ENCODE data around the gene NSF.
"Not testable (repeated sequence)": the region's sequence is repeated elsewhere in the genome, so short reads cannot be mapped to it uniquely, and the experiment has no call there.

Gene NSF

DNA sequence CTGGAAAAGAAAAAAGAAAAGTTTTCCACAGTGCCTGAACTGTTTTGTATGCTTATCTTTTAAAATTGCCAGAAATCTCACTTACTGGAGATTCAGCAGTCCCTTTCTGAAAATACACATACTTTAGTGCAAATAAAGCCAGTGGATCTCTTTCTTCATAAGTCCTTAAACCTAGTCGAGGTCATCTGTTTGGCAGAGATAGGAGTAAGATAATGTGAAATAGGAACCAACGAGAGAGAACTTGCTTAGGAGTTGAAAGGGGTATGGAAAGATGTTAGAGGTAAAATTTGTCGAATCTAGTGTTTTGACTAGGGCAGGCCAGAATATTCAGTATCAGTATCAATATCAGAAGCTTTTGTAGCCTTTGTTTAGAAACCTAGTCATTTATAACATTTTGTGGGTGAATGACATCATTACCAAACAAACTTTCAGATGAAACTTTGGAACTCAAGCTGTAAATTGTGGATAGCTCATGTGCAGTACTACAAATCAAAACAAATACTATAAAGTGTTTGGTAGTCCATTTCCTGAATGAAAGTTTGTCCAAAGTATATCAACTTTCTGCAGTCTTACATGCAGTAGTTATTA, 8.0 kb downstream of the NSF start:
- H3K9me3 ChIP-seq (ENCODE audit: control insufficient read depth, insufficient read depth, low read depth, low read length); CTCF ChIA-PET; H3K27ac ChIP-seq (ENCODE audit: extremely low read depth, low read depth, low read length); POLR2A ChIA-PET; H3K4me1 ChIP-seq (ENCODE audit: control insufficient read depth, insufficient read depth, low read length); H3K36me3 ChIP-seq (ENCODE audit: control insufficient read depth in 2 of 2, insufficient read depth in 1 of 2, low read length in 2 of 2); H3K4me3 ChIP-seq (ENCODE audit: low read depth, low read length): not testable (repeated sequence)
- TF ChIP-seq, protein P1, sequence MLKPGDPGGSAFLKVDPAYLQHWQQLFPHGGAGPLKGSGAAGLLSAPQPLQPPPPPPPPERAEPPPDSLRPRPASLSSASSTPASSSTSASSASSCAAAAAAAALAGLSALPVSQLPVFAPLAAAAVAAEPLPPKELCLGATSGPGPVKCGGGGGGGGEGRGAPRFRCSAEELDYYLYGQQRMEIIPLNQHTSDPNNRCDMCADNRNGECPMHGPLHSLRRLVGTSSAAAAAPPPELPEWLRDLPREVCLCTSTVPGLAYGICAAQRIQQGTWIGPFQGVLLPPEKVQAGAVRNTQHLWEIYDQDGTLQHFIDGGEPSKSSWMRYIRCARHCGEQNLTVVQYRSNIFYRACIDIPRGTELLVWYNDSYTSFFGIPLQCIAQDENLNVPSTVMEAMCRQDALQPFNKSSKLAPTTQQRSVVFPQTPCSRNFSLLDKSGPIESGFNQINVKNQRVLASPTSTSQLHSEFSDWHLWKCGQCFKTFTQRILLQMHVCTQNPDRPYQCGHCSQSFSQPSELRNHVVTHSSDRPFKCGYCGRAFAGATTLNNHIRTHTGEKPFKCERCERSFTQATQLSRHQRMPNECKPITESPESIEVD (tag by site-specific recombination; IDR thresholded peaks at IDR 0.05): peak; percentile 97
- TF ChIP-seq ZNF174 (tag by site-specific recombination; IDR thresholded peaks at IDR 0.05) (0 out of 2 replicates have a peak, but pooled peaks have one; percentile 43), ZNF24 (tag by site-specific recombination; IDR thresholded peaks at IDR 0.05) (0 out of 2 replicates have a peak, but pooled peaks have one; percentile 44), ZNF10 (tag by site-specific recombination; IDR thresholded peaks at IDR 0.05) (0 out of 2 replicates have a peak, but pooled peaks have one; percentile 18), IKZF3 (tag by site-specific recombination; IDR thresholded peaks at IDR 0.05) (peak; percentile 50; the same call in 1 of the 2 replicates), OVOL3 (tag by site-specific recombination; IDR thresholded peaks at IDR 0.05) (peak; percentile 57; the same call in 1 of the 2 replicates), ZNF366 (tag by site-specific recombination; conservative IDR thresholded peaks at IDR 0.05) (peak; percentile 88), BCL11A (tag by site-specific recombination; IDR thresholded peaks at IDR 0.05; ENCODE audit: low read depth) (peak; percentile 61; the same call in 1 of the 2 replicates), ZNF600 (tag by site-specific recombination; IDR thresholded peaks at IDR 0.05) (peak; percentile 89), ZNF664 (tag by site-specific recombination; IDR thresholded peaks at IDR 0.05) (0 out of 2 replicates have a peak, but pooled peaks have one; percentile 15), ZNF76 (tag by site-specific recombination; IDR thresholded peaks at IDR 0.05; ENCODE audit: borderline replicate concordance, low read depth) (0 out of 2 replicates have a peak, but pooled peaks have one; percentile 20), KLF16 (tag by site-specific recombination; IDR thresholded peaks at IDR 0.05) (0 out of 2 replicates have a peak, but pooled peaks have one; percentile 18), SP7 (tag by site-specific recombination; IDR thresholded peaks at IDR 0.05) (peak; percentile 68; the same call in 1 of the 2 replicates), FEZF1 (tag by site-specific recombination; IDR thresholded peaks at IDR 0.05) (peak; percentile 77), ZBTB17 (tag by site-specific recombination; IDR thresholded peaks at IDR 0.05) (peak; percentile 52), ZXDB (tag by site-specific recombination; IDR thresholded peaks at IDR 0.05) (peak; percentile 65), ZNF843 (tag by site-specific recombination; IDR thresholded peaks at IDR 0.05) (peak; percentile 84), ZNF239 (tag by site-specific recombination; IDR thresholded peaks at IDR 0.05) (0 out of 2 replicates have a peak, but pooled peaks have one; percentile 25), ZBTB1 (tag by site-specific recombination; IDR thresholded peaks at IDR 0.05) (0 out of 2 replicates have a peak, but pooled peaks have one; percentile 36)
- TF ChIP-seq, protein P2, sequence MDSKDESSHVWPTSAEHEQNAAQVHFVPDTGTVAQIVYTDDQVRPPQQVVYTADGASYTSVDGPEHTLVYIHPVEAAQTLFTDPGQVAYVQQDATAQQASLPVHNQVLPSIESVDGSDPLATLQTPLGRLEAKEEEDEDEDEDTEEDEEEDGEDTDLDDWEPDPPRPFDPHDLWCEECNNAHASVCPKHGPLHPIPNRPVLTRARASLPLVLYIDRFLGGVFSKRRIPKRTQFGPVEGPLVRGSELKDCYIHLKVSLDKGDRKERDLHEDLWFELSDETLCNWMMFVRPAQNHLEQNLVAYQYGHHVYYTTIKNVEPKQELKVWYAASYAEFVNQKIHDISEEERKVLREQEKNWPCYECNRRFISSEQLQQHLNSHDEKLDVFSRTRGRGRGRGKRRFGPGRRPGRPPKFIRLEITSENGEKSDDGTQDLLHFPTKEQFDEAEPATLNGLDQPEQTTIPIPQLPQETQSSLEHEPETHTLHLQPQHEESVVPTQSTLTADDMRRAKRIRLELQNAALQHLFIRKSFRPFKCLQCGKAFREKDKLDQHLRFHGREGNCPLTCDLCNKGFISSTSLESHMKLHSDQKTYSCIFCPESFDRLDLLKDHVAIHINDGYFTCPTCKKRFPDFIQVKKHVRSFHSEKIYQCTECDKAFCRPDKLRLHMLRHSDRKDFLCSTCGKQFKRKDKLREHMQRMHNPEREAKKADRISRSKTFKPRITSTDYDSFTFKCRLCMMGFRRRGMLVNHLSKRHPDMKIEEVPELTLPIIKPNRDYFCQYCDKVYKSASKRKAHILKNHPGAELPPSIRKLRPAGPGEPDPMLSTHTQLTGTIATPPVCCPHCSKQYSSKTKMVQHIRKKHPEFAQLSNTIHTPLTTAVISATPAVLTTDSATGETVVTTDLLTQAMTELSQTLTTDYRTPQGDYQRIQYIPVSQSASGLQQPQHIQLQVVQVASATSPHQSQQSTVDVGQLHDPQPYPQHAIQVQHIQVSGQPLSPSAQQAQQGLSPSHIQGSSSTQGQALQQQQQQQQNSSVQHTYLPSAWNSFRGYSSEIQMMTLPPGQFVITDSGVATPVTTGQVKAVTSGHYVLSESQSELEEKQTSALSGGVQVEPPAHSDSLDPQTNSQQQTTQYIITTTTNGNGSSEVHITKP (tag by site-specific recombination; IDR thresholded peaks at IDR 0.05): peak; percentile 71
- TF ChIP-seq, protein P3, sequence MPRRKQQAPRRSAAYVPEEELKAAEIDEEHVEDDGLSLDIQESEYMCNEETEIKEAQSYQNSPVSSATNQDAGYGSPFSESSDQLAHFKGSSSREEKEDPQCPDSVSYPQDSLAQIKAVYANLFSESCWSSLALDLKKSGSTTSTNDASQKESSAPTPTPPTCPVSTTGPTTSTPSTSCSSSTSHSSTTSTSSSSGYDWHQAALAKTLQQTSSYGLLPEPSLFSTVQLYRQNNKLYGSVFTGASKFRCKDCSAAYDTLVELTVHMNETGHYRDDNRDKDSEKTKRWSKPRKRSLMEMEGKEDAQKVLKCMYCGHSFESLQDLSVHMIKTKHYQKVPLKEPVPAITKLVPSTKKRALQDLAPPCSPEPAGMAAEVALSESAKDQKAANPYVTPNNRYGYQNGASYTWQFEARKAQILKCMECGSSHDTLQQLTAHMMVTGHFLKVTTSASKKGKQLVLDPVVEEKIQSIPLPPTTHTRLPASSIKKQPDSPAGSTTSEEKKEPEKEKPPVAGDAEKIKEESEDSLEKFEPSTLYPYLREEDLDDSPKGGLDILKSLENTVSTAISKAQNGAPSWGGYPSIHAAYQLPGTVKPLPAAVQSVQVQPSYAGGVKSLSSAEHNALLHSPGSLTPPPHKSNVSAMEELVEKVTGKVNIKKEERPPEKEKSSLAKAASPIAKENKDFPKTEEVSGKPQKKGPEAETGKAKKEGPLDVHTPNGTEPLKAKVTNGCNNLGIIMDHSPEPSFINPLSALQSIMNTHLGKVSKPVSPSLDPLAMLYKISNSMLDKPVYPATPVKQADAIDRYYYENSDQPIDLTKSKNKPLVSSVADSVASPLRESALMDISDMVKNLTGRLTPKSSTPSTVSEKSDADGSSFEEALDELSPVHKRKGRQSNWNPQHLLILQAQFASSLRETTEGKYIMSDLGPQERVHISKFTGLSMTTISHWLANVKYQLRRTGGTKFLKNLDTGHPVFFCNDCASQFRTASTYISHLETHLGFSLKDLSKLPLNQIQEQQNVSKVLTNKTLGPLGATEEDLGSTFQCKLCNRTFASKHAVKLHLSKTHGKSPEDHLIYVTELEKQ (tag by site-specific recombination; IDR thresholded peaks at IDR 0.05; ENCODE audit: borderline replicate concordance): 0 out of 2 replicates have a peak, but pooled peaks have one; percentile 40
- TF ChIP-seq, protein P4, sequence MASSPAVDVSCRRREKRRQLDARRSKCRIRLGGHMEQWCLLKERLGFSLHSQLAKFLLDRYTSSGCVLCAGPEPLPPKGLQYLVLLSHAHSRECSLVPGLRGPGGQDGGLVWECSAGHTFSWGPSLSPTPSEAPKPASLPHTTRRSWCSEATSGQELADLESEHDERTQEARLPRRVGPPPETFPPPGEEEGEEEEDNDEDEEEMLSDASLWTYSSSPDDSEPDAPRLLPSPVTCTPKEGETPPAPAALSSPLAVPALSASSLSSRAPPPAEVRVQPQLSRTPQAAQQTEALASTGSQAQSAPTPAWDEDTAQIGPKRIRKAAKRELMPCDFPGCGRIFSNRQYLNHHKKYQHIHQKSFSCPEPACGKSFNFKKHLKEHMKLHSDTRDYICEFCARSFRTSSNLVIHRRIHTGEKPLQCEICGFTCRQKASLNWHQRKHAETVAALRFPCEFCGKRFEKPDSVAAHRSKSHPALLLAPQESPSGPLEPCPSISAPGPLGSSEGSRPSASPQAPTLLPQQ (tag by site-specific recombination; IDR thresholded peaks at IDR 0.05): peak; percentile 64; the same call in 1 of the 2 replicates
- TF ChIP-seq, protein P5, sequence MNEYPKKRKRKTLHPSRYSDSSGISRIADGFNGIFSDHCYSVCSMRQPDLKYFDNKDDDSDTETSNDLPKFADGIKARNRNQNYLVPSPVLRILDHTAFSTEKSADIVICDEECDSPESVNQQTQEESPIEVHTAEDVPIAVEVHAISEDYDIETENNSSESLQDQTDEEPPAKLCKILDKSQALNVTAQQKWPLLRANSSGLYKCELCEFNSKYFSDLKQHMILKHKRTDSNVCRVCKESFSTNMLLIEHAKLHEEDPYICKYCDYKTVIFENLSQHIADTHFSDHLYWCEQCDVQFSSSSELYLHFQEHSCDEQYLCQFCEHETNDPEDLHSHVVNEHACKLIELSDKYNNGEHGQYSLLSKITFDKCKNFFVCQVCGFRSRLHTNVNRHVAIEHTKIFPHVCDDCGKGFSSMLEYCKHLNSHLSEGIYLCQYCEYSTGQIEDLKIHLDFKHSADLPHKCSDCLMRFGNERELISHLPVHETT (tag by site-specific recombination; IDR thresholded peaks at IDR 0.05): peak; percentile 69; the same call in 1 of the 2 replicates
- TF ChIP-seq, protein P6, sequence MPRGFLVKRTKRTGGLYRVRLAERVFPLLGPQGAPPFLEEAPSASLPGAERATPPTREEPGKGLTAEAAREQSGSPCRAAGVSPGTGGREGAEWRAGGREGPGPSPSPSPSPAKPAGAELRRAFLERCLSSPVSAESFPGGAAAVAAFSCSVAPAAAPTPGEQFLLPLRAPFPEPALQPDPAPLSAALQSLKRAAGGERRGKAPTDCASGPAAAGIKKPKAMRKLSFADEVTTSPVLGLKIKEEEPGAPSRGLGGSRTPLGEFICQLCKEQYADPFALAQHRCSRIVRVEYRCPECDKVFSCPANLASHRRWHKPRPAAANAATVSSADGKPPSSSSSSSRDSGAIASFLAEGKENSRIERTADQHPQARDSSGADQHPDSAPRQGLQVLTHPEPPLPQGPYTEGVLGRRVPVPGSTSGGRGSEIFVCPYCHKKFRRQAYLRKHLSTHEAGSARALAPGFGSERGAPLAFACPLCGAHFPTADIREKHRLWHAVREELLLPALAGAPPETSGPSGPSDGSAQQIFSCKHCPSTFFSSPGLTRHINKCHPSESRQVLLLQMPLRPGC (tag by site-specific recombination; IDR thresholded peaks at IDR 0.05): peak; percentile 89
